WTC11 (cell line): Measurements from ENCODE around the gene CAMKMT. TPM values are rescaled to one million over a fixed set of nuclear protein-coding genes. Genes with fewer than 3 reads are reported as not detected.

Experiments
- ATAC-seq: fragments of 200-7000 bp; cut with Tn5 transposase; 2 replicates; pipeline ENCODE4 v1.10.0; 2021; ENCODE audit warnings: mild to moderate bottlenecking, moderate library complexity
- CTCF ChIA-PET: fragments of 300-600 bp; sonication (Branson Sonifier 250); formaldehyde crosslinking; loops from one replicate; lab custom pipeline; 2021; ENCODE audit warnings: antibody characterized with exemption; lab: Charles Lee
- POLR2A ChIA-PET: fragments of 350-600 bp; sonication (Branson Sonifier 250); formaldehyde crosslinking; loops from one replicate; lab custom pipeline; 2021; ENCODE audit warnings: antibody characterized with exemption; lab: Charles Lee
- DNase-seq: peaks from one replicate; pipeline ENCODE4 v3.0.0; 2021; ENCODE audit warnings: low spot score
- H3K27ac Mint-ChIP-seq: 2 replicates; pipeline ENCODE4 v1.8.0; 2021; ENCODE audit warnings: mixed read lengths
- H3K27me3 Mint-ChIP-seq: 2 replicates; pipeline ENCODE4 v1.8.0; 2021; ENCODE audit warnings: low read depth, mild to moderate bottlenecking, moderate library complexity, mixed read lengths
- H3K36me3 Mint-ChIP-seq: 2 replicates; pipeline ENCODE4 v1.8.0; 2021; ENCODE audit warnings: mixed read lengths
- H3K4me1 Mint-ChIP-seq: 2 replicates; pipeline ENCODE4 v1.8.0; 2022; ENCODE audit warnings: mixed read lengths
- H3K4me3 Mint-ChIP-seq: 2 replicates; pipeline ENCODE4 v1.8.0; 2021; ENCODE audit warnings: mild to moderate bottlenecking, moderate library complexity, mixed read lengths
- H3K9me3 Mint-ChIP-seq: 2 replicates; pipeline ENCODE4 v1.8.0; 2021; ENCODE audit warnings: mixed read lengths
- CBFB ChIP-seq: sonication (generic); formaldehyde crosslinking; IDR thresholded peaks from 2 replicates; pipeline ENCODE4 v1.8.1; 2022; ENCODE audit warnings: mild to moderate bottlenecking, low read depth, missing genetic modification reagents
- CREB1 ChIP-seq: sonication (generic); formaldehyde crosslinking; IDR thresholded peaks from 2 replicates; pipeline ENCODE4 v1.8.0; 2023; ENCODE audit warnings: mild to moderate bottlenecking, missing genetic modification reagents
- GABPB1 ChIP-seq: sonication (generic); formaldehyde crosslinking; IDR thresholded peaks from 2 replicates; pipeline ENCODE4 v1.8.1; 2023; ENCODE audit warnings: mild to moderate bottlenecking, missing genetic modification reagents
- HMGXB4 ChIP-seq: sonication (generic); formaldehyde crosslinking; IDR thresholded peaks from 2 replicates; pipeline ENCODE4 v1.8.1; 2023; ENCODE audit warnings: mild to moderate bottlenecking, moderate library complexity, missing genetic modification reagents
- JAZF1 ChIP-seq: fragments of 250-450 bp; sonication (Bioruptor Pico); IDR thresholded peaks from 2 replicates; pipeline ENCODE4 v1.9.0; 2021; ENCODE audit warnings: moderate library complexity, mild to moderate bottlenecking, inconsistent platforms
- JUN ChIP-seq: sonication (generic); formaldehyde crosslinking; IDR thresholded peaks from 2 replicates; pipeline ENCODE4 v1.8.0; 2023; ENCODE audit warnings: mild to moderate bottlenecking, missing genetic modification reagents
- MXD4 ChIP-seq: fragments of 250-450 bp; sonication (Bioruptor Pico); IDR thresholded peaks from 2 replicates; pipeline ENCODE4 v1.8.0; 2021; ENCODE audit warnings: mild to moderate bottlenecking, moderate library complexity, borderline replicate concordance
- NFYB ChIP-seq: sonication (generic); formaldehyde crosslinking; conservative IDR thresholded peaks from 2 replicates; pipeline ENCODE4 v1.8.0; 2022; ENCODE audit warnings: low read depth, missing genetic modification reagents
- NR3C1 ChIP-seq: sonication (generic); formaldehyde crosslinking; conservative IDR thresholded peaks from 2 replicates; pipeline ENCODE4 v1.8.1; 2023; ENCODE audit warnings: low read depth, mild to moderate bottlenecking, missing genetic modification reagents
- PREB ChIP-seq: sonication (generic); formaldehyde crosslinking; IDR thresholded peaks from 2 replicates; pipeline ENCODE4 v1.8.1; 2022; ENCODE audit warnings: mild to moderate bottlenecking, missing genetic modification reagents, moderate library complexity, borderline replicate concordance
- RELA ChIP-seq: sonication (generic); formaldehyde crosslinking; IDR thresholded peaks from 2 replicates; pipeline ENCODE4 v1.8.1; 2022; ENCODE audit warnings: missing genetic modification reagents, mild to moderate bottlenecking, borderline replicate concordance
- TEAD4 ChIP-seq: sonication (generic); formaldehyde crosslinking; IDR thresholded peaks from 2 replicates; pipeline ENCODE4 v1.8.0; 2022; ENCODE audit warnings: mild to moderate bottlenecking, missing genetic modification reagents
- ZMAT4 ChIP-seq: fragments of 250-450 bp; sonication (Bioruptor Pico); IDR thresholded peaks from 2 replicates; pipeline ENCODE4 v1.9.0; 2021; ENCODE audit warnings: mild to moderate bottlenecking
- ZNF232 ChIP-seq: sonication (generic); formaldehyde crosslinking; IDR thresholded peaks from 2 replicates; pipeline ENCODE4 v1.8.0; 2022; ENCODE audit warnings: mild to moderate bottlenecking, missing genetic modification reagents
- ZNF281 ChIP-seq: sonication (generic); formaldehyde crosslinking; IDR thresholded peaks from 2 replicates; pipeline ENCODE4 v1.8.0; 2023; ENCODE audit warnings: mild to moderate bottlenecking, missing genetic modification reagents
- ZNF396 ChIP-seq: fragments of 250-450 bp; sonication (Bioruptor Pico); IDR thresholded peaks from 2 replicates; pipeline ENCODE4 v1.8.0; 2021; ENCODE audit warnings: mild to moderate bottlenecking, moderate library complexity, borderline replicate concordance
- ZNF425 ChIP-seq: fragments of 250-450 bp; sonication (Bioruptor Pico); conservative IDR thresholded peaks from 2 replicates; pipeline ENCODE4 v1.9.0; 2021; ENCODE audit warnings: mild to moderate bottlenecking
- total RNA-seq: library from RNA; stranded (reverse); gene quantifications from 3 replicates; pipeline ENCODE4 v1.2.3, GENCODE V29; 2021
- TF ChIP-seq, protein P1 (sequence below): fragments of 250-450 bp; sonication (Bioruptor Pico); IDR thresholded peaks from 2 replicates; pipeline ENCODE4 v1.9.0; 2021; ENCODE audit warnings: mild to moderate bottlenecking
- TF ChIP-seq, protein P2 (sequence below): sonication (generic); formaldehyde crosslinking; conservative IDR thresholded peaks from 2 replicates; pipeline ENCODE4 v1.8.1; 2022; ENCODE audit warnings: mild to moderate bottlenecking, missing genetic modification reagents
- TF ChIP-seq, protein P3 (sequence below): fragments of 200-600 bp; IDR thresholded peaks from 2 replicates; pipeline ENCODE4 v1.8.0; 2022; ENCODE audit warnings: antibody characterized with exemption
- TF ChIP-seq, protein P4 (sequence below): sonication (generic); formaldehyde crosslinking; IDR thresholded peaks from 2 replicates; pipeline ENCODE4 v1.8.0; 2022; ENCODE audit warnings: mild to moderate bottlenecking, missing genetic modification reagents

The CAMKMT gene
- total RNA-seq, 1 experiment from 2014 or later = 20.6 TPM

GRCh38 chr2:44330801-44331200, 30.9 kb upstream of the CAMKMT start (continued):
- TF ChIP-seq, protein P1, sequence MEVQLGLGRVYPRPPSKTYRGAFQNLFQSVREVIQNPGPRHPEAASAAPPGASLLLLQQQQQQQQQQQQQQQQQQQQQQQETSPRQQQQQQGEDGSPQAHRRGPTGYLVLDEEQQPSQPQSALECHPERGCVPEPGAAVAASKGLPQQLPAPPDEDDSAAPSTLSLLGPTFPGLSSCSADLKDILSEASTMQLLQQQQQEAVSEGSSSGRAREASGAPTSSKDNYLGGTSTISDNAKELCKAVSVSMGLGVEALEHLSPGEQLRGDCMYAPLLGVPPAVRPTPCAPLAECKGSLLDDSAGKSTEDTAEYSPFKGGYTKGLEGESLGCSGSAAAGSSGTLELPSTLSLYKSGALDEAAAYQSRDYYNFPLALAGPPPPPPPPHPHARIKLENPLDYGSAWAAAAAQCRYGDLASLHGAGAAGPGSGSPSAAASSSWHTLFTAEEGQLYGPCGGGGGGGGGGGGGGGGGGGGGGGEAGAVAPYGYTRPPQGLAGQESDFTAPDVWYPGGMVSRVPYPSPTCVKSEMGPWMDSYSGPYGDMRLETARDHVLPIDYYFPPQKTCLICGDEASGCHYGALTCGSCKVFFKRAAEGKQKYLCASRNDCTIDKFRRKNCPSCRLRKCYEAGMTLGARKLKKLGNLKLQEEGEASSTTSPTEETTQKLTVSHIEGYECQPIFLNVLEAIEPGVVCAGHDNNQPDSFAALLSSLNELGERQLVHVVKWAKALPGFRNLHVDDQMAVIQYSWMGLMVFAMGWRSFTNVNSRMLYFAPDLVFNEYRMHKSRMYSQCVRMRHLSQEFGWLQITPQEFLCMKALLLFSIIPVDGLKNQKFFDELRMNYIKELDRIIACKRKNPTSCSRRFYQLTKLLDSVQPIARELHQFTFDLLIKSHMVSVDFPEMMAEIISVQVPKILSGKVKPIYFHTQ (CRISPR knock-in tag) = no peak
- no peak for TF ChIP-seq CBFB (CRISPR knock-in tag)
- no peak for TF ChIP-seq NR3C1 (CRISPR knock-in tag)
- TF ChIP-seq ZNF281 (CRISPR knock-in tag) = no peak
- no peak for TF ChIP-seq HMGXB4 (CRISPR knock-in tag)
- no peak for TF ChIP-seq JUN (CRISPR knock-in tag)
- no peak for TF ChIP-seq CREB1
- TF ChIP-seq, protein P2, sequence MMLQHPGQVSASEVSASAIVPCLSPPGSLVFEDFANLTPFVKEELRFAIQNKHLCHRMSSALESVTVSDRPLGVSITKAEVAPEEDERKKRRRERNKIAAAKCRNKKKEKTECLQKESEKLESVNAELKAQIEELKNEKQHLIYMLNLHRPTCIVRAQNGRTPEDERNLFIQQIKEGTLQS (CRISPR knock-in tag) = no peak
- no peak for TF ChIP-seq ZNF232 (CRISPR knock-in tag)
- TF ChIP-seq ZNF425 (CRISPR knock-in tag) = no peak
- TF ChIP-seq PREB = no peak

- no peak for ATAC-seq
- no peak for DNase-seq
- Mint-ChIP-seq H3K27me3 (no peaks in the 10 kb centered on the region), H3K27ac (no peak overlapping the region), H3K9me3 (peaks cover 3% of the 10 kb centered on the region; the same call in 1 of the 2 replicates), H3K4me1 (no peaks in the 10 kb centered on the region), H3K36me3 (peaks cover 35% of the 10 kb centered on the region), H3K4me3 (no peak overlapping the region)
- ChIA-PET POLR2A (interaction anchor here (0.5 kb wide), 1 partner anchor 493 kb away, joined by 4 read pairs; no protein-coding TSS in a partner anchor), CTCF (no interaction called here)
- TF ChIP-seq ZNF396 (CRISPR knock-in tag) (no peak), NFYB (CRISPR knock-in tag) (no peak), ZNF232 (CRISPR knock-in tag) (no peak), TEAD4 (CRISPR knock-in tag) (no peak), GABPB1 (CRISPR knock-in tag) (no peak), JAZF1 (CRISPR knock-in tag) (no peak), ZMAT4 (no peak), MXD4 (CRISPR knock-in tag) (no peak), RELA (CRISPR knock-in tag) (no peak)
- TF ChIP-seq, protein P3, sequence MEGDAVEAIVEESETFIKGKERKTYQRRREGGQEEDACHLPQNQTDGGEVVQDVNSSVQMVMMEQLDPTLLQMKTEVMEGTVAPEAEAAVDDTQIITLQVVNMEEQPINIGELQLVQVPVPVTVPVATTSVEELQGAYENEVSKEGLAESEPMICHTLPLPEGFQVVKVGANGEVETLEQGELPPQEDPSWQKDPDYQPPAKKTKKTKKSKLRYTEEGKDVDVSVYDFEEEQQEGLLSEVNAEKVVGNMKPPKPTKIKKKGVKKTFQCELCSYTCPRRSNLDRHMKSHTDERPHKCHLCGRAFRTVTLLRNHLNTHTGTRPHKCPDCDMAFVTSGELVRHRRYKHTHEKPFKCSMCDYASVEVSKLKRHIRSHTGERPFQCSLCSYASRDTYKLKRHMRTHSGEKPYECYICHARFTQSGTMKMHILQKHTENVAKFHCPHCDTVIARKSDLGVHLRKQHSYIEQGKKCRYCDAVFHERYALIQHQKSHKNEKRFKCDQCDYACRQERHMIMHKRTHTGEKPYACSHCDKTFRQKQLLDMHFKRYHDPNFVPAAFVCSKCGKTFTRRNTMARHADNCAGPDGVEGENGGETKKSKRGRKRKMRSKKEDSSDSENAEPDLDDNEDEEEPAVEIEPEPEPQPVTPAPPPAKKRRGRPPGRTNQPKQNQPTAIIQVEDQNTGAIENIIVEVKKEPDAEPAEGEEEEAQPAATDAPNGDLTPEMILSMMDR = no peak
- TF ChIP-seq, protein P4, sequence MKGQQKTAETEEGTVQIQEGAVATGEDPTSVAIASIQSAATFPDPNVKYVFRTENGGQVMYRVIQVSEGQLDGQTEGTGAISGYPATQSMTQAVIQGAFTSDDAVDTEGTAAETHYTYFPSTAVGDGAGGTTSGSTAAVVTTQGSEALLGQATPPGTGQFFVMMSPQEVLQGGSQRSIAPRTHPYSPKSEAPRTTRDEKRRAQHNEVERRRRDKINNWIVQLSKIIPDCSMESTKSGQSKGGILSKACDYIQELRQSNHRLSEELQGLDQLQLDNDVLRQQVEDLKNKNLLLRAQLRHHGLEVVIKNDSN = no peak
- TF ChIP-seq, protein P2 (CRISPR knock-in tag) = no peak
These were observed 27.8 kb upstream of the CAMKMT start for GRCh38 chr2:44333994-44334393.
